ES-I3 (cell line): ENCODE measurements around the gene DGAT2L6.
"Not testable (repeated sequence)": the region's sequence is repeated elsewhere in the genome, so short reads cannot be mapped to it uniquely, and the experiment has no call there.

Experiments used
- H3K36me3 ChIP-seq: 2 replicates; pipeline ENCODE4 v1.6.1; 2013; ENCODE audit warnings: mild to moderate bottlenecking, low read length, control low read depth, moderate library complexity; ENCODE audit not compliant: insufficient read depth
- H3K4me1 ChIP-seq: 2 replicates; pipeline ENCODE4 v1.6.1; 2013; ENCODE audit warnings: mild to moderate bottlenecking, control low read depth, low read length; ENCODE audit not compliant: insufficient read depth
- H3K9ac ChIP-seq: 2 replicates; pipeline ENCODE4 v1.6.1; 2013; ENCODE audit warnings: low read depth, mild to moderate bottlenecking, low read length, moderate library complexity
- H3K9me3 ChIP-seq: 2 replicates; pipeline ENCODE4 v1.6.1; 2013; ENCODE audit warnings: mild to moderate bottlenecking, low read length, moderate library complexity; ENCODE audit not compliant: control insufficient read depth, insufficient read depth

Gene DGAT2L6

DNA sequence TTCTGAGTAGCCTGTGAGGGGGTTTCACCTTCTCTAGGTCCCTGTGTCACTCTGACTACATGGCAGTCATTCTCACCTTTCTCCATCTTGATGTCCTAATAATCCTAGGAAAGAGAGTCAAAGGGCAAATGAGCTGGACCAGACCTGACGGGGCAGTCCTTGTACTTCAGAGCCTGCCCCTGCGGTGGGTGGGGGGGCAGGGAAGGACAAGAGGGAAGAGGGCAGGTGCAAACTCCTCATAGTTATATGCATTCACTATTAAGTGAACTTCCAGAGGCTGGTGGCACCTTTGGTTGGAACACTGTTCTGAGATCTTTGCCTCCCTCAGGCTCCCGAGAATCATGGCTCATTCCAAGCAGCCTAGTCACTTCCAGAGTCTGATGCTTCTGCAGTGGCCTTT lies 57.1 kb downstream of the DGAT2L6 start, which contains the start of gene AWAT1:
Gene AWAT1, plus strand, starts transcription at position 301 of the 400 bp plus-strand sequence. Its CDS starts 41 bp downstream, at position 342.
- H3K4me1 ChIP-seq, result no peaks in the 10 kb centered on the region
- no peaks in the 10 kb centered on the region for H3K9me3 ChIP-seq
- H3K36me3 ChIP-seq, result no peaks in the 10 kb centered on the region
- H3K9ac ChIP-seq, result no peak within 1 kb of the TSS

GRCh38 chrX:70240751-70241150 lies 63.5 kb downstream of the DGAT2L6 start:
- no peaks in the 10 kb centered on the region for H3K36me3 ChIP-seq
- H3K4me1 ChIP-seq, result no peaks in the 10 kb centered on the region
- no peak overlapping the region for H3K9ac ChIP-seq
- no peaks in the 10 kb centered on the region for H3K9me3 ChIP-seq

DNA sequence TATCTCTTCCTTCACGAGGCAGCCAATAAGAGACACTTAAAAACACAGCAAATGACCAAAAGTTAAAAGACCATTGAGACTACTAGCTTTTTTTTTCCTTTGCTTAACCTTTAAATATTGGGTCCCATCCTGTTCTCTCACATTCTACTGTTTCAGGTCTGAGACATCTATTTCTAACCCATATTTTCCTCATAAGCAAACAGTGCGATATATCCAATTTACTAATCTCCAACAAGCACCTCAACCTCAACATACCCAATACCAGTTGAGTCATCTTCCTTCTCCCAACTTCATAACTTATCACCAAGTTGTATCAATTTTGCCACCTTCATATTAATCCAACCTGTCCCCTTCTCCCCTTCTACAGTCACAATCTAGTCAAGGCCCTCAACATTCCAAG lies 64.2 kb downstream of the DGAT2L6 start:
- Histone ChIP-seq H3K36me3 (no peaks in the 10 kb centered on the region), H3K9ac (no peak overlapping the region), H3K9me3 (no peaks in the 10 kb centered on the region), H3K4me1 (no peaks in the 10 kb centered on the region)

DNA sequence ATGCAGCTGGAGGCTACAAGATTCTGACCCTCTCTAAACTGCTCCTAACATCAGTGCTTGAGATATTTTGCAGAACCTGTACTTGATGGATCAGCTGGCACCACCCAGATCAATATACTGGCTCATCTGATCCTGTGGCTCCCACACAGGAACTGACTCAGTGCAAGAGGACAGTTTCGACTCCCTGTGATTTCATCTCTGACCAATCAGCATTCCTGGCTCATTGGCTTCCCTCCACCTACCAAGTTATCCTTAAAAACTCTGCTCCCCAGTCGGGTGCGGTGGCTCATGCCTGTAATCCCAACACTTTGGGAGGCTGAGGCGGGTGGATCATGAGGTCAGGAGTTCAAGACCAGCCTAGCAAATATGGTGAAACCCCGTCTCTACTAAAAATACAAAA lies 66.3 kb downstream of the DGAT2L6 start:
- not testable (repeated sequence) for H3K4me1 ChIP-seq, H3K9ac ChIP-seq, H3K36me3 ChIP-seq, H3K9me3 ChIP-seq

GRCh38 chrX:70244881-70245280 lies 67.6 kb downstream of the DGAT2L6 start:
- no peaks in the 10 kb centered on the region for H3K36me3 ChIP-seq
- H3K4me1 ChIP-seq, result no peaks in the 10 kb centered on the region
- H3K9ac ChIP-seq, result no peak overlapping the region
- H3K9me3 ChIP-seq, result no peaks in the 10 kb centered on the region

GRCh38 chrX:70247252-70247651 lies 70.0 kb downstream of the DGAT2L6 start:
- no peaks in the 10 kb centered on the region for H3K36me3 ChIP-seq
- no peak overlapping the region for H3K9ac ChIP-seq
- no peaks in the 10 kb centered on the region for H3K4me1 ChIP-seq
- H3K9me3 ChIP-seq, result no peaks in the 10 kb centered on the region

DNA sequence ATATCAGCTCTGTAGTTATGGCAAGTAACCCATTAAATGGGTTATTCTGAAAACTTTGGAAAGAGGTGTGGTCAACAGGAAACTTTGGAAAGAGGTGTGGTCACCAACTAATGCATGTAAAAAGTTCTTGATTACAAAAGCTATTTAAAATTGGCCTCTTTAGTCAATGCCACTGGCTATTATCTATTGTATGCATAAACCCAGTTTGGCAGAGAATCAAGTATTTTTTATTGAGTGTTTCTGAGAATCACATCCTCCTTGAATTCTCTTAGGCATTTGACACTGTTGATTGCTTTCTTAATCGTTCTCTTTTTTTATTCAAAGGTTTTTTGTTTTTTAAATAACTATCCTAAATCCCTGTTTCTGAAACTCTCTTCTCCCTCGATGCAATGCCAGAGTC lies 75.2 kb downstream of the DGAT2L6 start:
- H3K36me3 ChIP-seq, result no peaks in the 10 kb centered on the region

GRCh38 chrX:70253377-70254062 lies 76.2 kb downstream of the DGAT2L6 start:
- Histone ChIP-seq H3K36me3 (no peaks in the 10 kb centered on the region), H3K9ac (no peak overlapping the region), H3K4me1 (0 out of 2 replicates have a peak, but pooled peaks cover 11% of the 10 kb centered on the region), H3K9me3 (no peaks in the 10 kb centered on the region)

More for the DNA sequence above, 75.2 kb downstream of the DGAT2L6 start:
- no peak overlapping the region for H3K9ac ChIP-seq
- 0 out of 2 replicates have a peak, but pooled peaks cover 11% of the 10 kb centered on the region for H3K4me1 ChIP-seq
- no peaks in the 10 kb centered on the region for H3K9me3 ChIP-seq

- no peak overlapping the region for H3K9ac ChIP-seq
- H3K9me3 ChIP-seq, result no peaks in the 10 kb centered on the region
- 0 out of 2 replicates have a peak, but pooled peaks cover 11% of the 10 kb centered on the region for H3K4me1 ChIP-seq
- H3K36me3 ChIP-seq, result no peaks in the 10 kb centered on the region
Measured at GRCh38 chrX:70254063-70254400, 76.7 kb downstream of the DGAT2L6 start.

- Histone ChIP-seq H3K9ac (no peak overlapping the region), H3K4me1 (0 out of 2 replicates have a peak, but pooled peaks cover 11% of the 10 kb centered on the region), H3K9me3 (no peaks in the 10 kb centered on the region), H3K36me3 (no peaks in the 10 kb centered on the region)
Measured at GRCh38 chrX:70254909-70255308, 77.6 kb downstream of the DGAT2L6 start.
